ENCODE measurements around the gene TCF12.

TCF12 gene

DNA sequence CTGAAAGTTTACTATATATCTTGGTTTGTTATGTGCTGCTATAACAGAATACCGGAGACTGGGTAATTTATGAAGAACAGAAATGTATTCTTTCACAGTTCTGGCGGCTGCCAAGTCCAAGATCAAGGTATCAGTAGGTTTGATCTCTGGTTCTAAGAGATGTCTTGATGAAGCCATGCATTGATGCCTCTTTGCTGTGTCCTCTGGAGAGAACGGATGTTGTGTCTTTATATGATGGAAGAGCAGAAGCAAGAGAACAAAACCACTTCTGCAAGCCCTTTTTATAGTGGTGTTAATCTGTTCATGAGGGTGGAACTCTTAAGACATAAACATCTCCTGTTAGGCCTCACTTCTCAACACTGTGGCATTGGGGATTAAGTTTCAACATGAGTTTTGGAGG is 62.7 kb downstream of the TCF12 start:
- Histone ChIP-seq H3K36me3 (ENCODE audit: insufficient read depth, low read length) (no peaks in the 10 kb centered on the region), H2AFZ (ENCODE audit: low read length) (no peak overlapping the region), H3K9ac (ENCODE audit: low read depth, low read length, poor library complexity, severe bottlenecking) (no peak overlapping the region), H3K4me1 (ENCODE audit: insufficient read depth, low read length, poor library complexity, severe bottlenecking) (peaks cover 34% of the 10 kb centered on the region), H3K4me2 (ENCODE audit: low read depth, low read length, poor library complexity, severe bottlenecking) (no peak overlapping the region), H3F3A (ENCODE audit: low read depth) (no peaks in the 10 kb centered on the region), H3K79me2 (ENCODE audit: insufficient read depth, low read length) (peaks cover 93% of the 10 kb centered on the region), H3K9me2 (replicated peaks; ENCODE audit: low read depth, low read length) (no peaks in the 10 kb centered on the region), H3K9me3 (ENCODE audit: insufficient read depth, low read depth, low read length) (no peaks in the 10 kb centered on the region), H4K20me1 (ENCODE audit: insufficient read depth, low read length, poor library complexity, severe bottlenecking) (peaks cover 28% of the 10 kb centered on the region), H3K4me3 (ENCODE audit: low read length, poor library complexity, severe bottlenecking) (no peak overlapping the region), H3K27me3 (ENCODE audit: insufficient read depth, low read length, poor library complexity, severe bottlenecking) (no peaks in the 10 kb centered on the region)
- TF ChIP-seq, protein P1, sequence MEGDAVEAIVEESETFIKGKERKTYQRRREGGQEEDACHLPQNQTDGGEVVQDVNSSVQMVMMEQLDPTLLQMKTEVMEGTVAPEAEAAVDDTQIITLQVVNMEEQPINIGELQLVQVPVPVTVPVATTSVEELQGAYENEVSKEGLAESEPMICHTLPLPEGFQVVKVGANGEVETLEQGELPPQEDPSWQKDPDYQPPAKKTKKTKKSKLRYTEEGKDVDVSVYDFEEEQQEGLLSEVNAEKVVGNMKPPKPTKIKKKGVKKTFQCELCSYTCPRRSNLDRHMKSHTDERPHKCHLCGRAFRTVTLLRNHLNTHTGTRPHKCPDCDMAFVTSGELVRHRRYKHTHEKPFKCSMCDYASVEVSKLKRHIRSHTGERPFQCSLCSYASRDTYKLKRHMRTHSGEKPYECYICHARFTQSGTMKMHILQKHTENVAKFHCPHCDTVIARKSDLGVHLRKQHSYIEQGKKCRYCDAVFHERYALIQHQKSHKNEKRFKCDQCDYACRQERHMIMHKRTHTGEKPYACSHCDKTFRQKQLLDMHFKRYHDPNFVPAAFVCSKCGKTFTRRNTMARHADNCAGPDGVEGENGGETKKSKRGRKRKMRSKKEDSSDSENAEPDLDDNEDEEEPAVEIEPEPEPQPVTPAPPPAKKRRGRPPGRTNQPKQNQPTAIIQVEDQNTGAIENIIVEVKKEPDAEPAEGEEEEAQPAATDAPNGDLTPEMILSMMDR (conservative IDR thresholded peaks at IDR 0.05; ENCODE audit: low read length): no peak
- TF ChIP-seq EZH2phosphoT487 (IDR thresholded peaks at IDR 0.05; ENCODE audit: borderline replicate concordance): no peak

DNA sequence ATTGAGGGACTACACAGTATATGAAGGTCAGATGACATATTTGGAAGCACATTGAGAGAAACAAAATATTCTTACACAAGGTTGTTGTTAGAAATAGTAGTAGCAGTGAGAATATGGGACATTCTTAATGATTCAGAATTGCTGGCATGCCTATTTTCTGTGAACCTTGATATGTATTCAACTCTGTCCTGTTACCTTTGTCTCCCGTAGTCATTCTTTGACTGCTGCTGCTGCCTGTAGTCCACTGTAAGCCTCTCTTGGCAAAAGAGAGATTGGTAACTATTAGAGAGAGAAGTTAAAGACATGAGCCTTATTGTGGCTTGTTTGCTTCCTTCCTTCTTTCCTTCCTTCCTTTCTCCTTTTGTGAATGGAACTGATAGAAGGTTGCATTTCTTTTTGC is 64.5 kb downstream of the TCF12 start:
- H3K27me3 ChIP-seq (ENCODE audit: insufficient read depth, low read length, poor library complexity, severe bottlenecking): no peaks in the 10 kb centered on the region
- H4K20me1 ChIP-seq (ENCODE audit: insufficient read depth, low read length, poor library complexity, severe bottlenecking): peaks cover 44% of the 10 kb centered on the region
- no peak overlapping the region for H3K4me3 ChIP-seq (ENCODE audit: low read length, poor library complexity, severe bottlenecking)
- H3K4me2 ChIP-seq (ENCODE audit: low read depth, low read length, poor library complexity, severe bottlenecking): no peak overlapping the region
- H3F3A ChIP-seq (ENCODE audit: low read depth): no peaks in the 10 kb centered on the region
- no peaks in the 10 kb centered on the region for H3K36me3 ChIP-seq (ENCODE audit: insufficient read depth, low read length)
- H2AFZ ChIP-seq (ENCODE audit: low read length): no peak overlapping the region
- H3K9me2 ChIP-seq (replicated peaks; ENCODE audit: low read depth, low read length): no peaks in the 10 kb centered on the region
- TF ChIP-seq EZH2phosphoT487 (IDR thresholded peaks at IDR 0.05; ENCODE audit: borderline replicate concordance): no peak
- TF ChIP-seq, protein P1 (conservative IDR thresholded peaks at IDR 0.05; ENCODE audit: low read length): no peak
- H3K9ac ChIP-seq (ENCODE audit: low read depth, low read length, poor library complexity, severe bottlenecking): no peak overlapping the region
- peaks cover 95% of the 10 kb centered on the region for H3K79me2 ChIP-seq (ENCODE audit: insufficient read depth, low read length)
- no peaks in the 10 kb centered on the region for H3K9me3 ChIP-seq (ENCODE audit: insufficient read depth, low read depth, low read length)
- peaks cover 46% of the 10 kb centered on the region for H3K4me1 ChIP-seq (ENCODE audit: insufficient read depth, low read length, poor library complexity, severe bottlenecking)

DNA sequence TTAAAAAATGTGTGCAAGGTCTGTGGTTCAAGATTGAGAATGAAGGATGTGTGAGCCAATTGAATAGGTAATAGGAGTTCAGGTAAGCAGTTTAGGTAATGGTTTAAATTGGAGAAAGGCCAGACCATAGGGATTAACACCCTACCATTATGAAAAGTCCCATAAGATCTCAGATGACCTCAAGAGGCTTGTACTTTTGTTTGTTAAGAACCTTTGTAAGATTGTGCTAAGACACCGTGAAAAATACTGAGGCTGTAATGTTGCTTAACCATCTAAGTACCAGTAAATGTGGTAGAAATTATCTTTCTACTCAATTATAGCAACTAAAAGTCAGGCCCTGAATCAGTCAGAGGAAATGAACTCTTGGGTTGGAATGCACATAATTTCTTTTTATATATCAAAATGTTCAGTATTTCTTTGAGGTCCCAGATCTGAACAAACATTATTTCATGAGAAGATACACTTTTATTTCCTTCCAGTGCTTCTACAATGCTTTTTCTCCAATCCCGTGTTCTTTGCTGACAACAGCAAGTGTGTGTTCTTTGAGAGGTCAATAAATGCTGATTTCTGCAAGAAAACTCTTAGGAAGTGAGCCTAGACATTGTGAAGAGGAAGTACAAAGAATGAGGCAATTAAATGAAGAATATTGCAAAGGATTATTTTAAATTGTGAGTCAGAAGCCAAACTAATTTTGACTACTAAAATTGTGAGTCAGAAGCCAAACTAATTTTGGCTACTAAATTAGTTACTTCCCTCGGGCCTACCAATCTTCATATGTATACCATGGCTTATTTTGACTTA is 66.4 kb downstream of the TCF12 start:
- Histone ChIP-seq H3K27me3 (ENCODE audit: insufficient read depth, low read length, poor library complexity, severe bottlenecking) (no peaks in the 10 kb centered on the region), H2AFZ (ENCODE audit: low read length) (no peak overlapping the region), H3K4me2 (ENCODE audit: low read depth, low read length, poor library complexity, severe bottlenecking) (peak overlapping the region; percentile 25), H3K79me2 (ENCODE audit: insufficient read depth, low read length) (peaks cover 93% of the 10 kb centered on the region), H3K9ac (ENCODE audit: low read depth, low read length, poor library complexity, severe bottlenecking) (no peak overlapping the region), H3K36me3 (ENCODE audit: insufficient read depth, low read length) (no peaks in the 10 kb centered on the region), H3F3A (ENCODE audit: low read depth) (no peaks in the 10 kb centered on the region), H3K9me2 (replicated peaks; ENCODE audit: low read depth, low read length) (no peaks in the 10 kb centered on the region), H4K20me1 (ENCODE audit: insufficient read depth, low read length, poor library complexity, severe bottlenecking) (peaks cover 46% of the 10 kb centered on the region), H3K4me1 (ENCODE audit: insufficient read depth, low read length, poor library complexity, severe bottlenecking) (peaks cover 62% of the 10 kb centered on the region), H3K9me3 (ENCODE audit: insufficient read depth, low read depth, low read length) (no peaks in the 10 kb centered on the region), H3K4me3 (ENCODE audit: low read length, poor library complexity, severe bottlenecking) (no peak overlapping the region)
- TF ChIP-seq, protein P1 (conservative IDR thresholded peaks at IDR 0.05; ENCODE audit: low read length): no peak
